ENCODE results near the gene P2RX7.

GRCh38 chr12:121110211-121110940, 22.3 kb upstream of the P2RX7 start:
- TF ChIP-seq CTCF (conservative IDR thresholded peaks at IDR 0.05; ENCODE audit: low read depth, low read length) (peak; percentile 99), EZH2phosphoT487 (IDR thresholded peaks at IDR 0.05; ENCODE audit: borderline replicate concordance, low read length) (no peak), EZH2 (IDR thresholded peaks at IDR 0.05; ENCODE audit: low read length, unreplicated experiment) (no peak)

Data from PC-3 (cell line).